ENCODE data around the gene SYT10.

The SYT10 gene

DNA sequence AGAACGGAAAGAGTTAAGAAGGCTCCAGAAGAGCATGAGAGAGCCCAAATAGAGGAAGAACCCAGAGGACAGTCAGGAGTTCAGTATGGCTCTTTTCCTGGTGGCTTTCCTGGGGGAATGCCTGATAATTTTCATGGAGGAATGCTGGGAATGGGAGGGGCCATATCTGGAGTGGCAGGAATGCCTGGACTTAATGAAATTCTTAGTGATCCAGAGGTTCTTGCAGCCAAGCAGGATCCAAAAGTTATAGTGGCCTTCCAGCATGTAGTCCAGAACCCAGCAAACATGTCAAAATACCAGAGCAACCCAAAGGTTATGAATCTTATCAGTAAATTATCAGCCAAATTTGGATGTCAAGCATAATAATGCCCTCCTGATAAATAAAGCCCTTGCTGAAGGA, 15.5 kb upstream of the SYT10 start:
- no peak overlapping the region for H3K4me3 ChIP-seq
- TF ChIP-seq, protein P1, sequence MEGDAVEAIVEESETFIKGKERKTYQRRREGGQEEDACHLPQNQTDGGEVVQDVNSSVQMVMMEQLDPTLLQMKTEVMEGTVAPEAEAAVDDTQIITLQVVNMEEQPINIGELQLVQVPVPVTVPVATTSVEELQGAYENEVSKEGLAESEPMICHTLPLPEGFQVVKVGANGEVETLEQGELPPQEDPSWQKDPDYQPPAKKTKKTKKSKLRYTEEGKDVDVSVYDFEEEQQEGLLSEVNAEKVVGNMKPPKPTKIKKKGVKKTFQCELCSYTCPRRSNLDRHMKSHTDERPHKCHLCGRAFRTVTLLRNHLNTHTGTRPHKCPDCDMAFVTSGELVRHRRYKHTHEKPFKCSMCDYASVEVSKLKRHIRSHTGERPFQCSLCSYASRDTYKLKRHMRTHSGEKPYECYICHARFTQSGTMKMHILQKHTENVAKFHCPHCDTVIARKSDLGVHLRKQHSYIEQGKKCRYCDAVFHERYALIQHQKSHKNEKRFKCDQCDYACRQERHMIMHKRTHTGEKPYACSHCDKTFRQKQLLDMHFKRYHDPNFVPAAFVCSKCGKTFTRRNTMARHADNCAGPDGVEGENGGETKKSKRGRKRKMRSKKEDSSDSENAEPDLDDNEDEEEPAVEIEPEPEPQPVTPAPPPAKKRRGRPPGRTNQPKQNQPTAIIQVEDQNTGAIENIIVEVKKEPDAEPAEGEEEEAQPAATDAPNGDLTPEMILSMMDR (IDR thresholded peaks at IDR 0.05): no peak
- no peak for DNase-seq (ENCODE audit: low spot score)
- H3K27ac ChIP-seq: no peak overlapping the region

- TF ChIP-seq, protein P1 (IDR thresholded peaks at IDR 0.05): no peak
- Histone ChIP-seq H3K4me3 (no peak overlapping the region), H3K27ac (no peak overlapping the region)
- no peak for DNase-seq (ENCODE audit: low spot score)
Measured at GRCh38 chr12:33450480-33450879, 10.9 kb upstream of the SYT10 start.

- Histone ChIP-seq H3K27ac (no peak overlapping the region), H3K4me3 (no peak overlapping the region)
- no peak for DNase-seq (ENCODE audit: low spot score)
- TF ChIP-seq, protein P1 (IDR thresholded peaks at IDR 0.05): no peak
Measured at GRCh38 chr12:33440477-33440876, 858 bp upstream of the SYT10 start.

DNA sequence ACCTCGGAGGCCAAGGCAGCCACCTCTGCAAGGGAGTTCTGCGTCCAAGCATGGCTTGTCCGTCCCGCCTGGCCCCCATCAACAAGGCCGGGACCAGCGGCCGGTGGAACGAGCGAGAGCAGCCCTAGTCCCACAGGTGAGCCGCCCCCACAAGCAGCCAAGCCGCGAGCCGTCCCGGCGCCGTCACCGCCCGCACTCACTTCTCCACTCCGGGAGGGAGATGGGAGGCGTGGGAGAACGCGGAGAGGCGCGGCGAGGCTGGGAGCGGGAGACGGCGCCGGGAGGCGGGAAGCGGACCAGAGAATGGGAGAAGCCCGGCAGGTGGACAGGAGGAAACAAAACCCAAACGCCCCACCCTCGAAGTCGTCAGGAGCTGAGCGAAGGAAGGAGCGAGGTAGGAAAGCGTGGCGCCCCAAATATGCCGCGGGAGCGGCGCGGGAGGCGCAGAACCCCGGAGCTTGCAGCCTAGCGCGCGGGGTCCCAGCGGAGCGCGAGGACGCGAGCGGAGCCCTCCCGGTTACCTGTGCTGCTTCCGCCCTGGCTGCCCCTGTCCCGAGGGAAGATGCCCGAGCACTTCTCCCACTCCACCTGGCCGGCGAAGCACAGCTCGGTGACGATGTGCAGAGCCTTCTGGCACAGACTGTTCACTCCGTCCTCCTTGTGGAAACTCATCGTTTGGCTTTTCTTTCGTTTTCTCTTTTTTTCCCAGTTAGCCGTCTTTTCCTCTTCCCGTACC, 600 bp downstream of the SYT10 start:
- Histone ChIP-seq H3K4me3 (peak overlapping the region; percentile 75), H3K27ac (no peak overlapping the region)
- no peak for DNase-seq (ENCODE audit: low spot score)
- TF ChIP-seq, protein P1 (IDR thresholded peaks at IDR 0.05): no peak

- TF ChIP-seq, protein P1 (IDR thresholded peaks at IDR 0.05): no peak
- Histone ChIP-seq H3K27ac (no peak overlapping the region), H3K4me3 (peak overlapping the region; percentile 75)
- no peak for DNase-seq (ENCODE audit: low spot score)
Measured at GRCh38 chr12:33438025-33438772, 1.4 kb downstream of the SYT10 start.

- no peak overlapping the region for H3K27ac ChIP-seq
- TF ChIP-seq, protein P1 (IDR thresholded peaks at IDR 0.05): no peak
- no peak for DNase-seq (ENCODE audit: low spot score)
- peak overlapping the region; percentile 75 for H3K4me3 ChIP-seq
Measured at GRCh38 chr12:33437598-33437997, 2.0 kb downstream of the SYT10 start.

DNA sequence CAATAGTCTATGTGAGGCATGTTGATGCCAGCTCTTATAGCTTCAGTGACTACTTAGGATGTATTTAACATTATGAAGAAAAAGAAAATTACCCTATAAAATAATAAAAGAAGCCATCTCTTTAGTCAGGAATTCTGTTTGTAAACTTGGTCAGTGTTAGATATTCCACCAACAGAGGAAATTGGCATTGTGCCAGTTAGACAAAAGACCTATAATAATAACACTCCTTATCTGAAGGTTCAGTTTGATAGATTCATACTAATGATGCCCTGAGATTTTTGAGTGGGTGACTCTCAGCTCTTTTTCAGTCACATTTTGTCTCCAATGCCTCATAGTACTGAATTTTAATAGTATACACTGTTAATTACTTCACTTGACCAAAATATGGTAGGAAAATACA, 6.6 kb downstream of the SYT10 start:
- H3K4me3 ChIP-seq: no peak overlapping the region
- DNase-seq (ENCODE audit: low spot score): no peak
- no peak overlapping the region for H3K27ac ChIP-seq
- TF ChIP-seq, protein P1 (IDR thresholded peaks at IDR 0.05): no peak
